ENCODE measurements around the gene NTNG1. TPM values are rescaled to one million over a fixed set of nuclear protein-coding genes. Genes with fewer than 3 reads are reported as not detected.

NTNG1 gene
- total and polyA plus RNA-seq, 11 donors, result 4.6 TPM; not detected in 10

DNA sequence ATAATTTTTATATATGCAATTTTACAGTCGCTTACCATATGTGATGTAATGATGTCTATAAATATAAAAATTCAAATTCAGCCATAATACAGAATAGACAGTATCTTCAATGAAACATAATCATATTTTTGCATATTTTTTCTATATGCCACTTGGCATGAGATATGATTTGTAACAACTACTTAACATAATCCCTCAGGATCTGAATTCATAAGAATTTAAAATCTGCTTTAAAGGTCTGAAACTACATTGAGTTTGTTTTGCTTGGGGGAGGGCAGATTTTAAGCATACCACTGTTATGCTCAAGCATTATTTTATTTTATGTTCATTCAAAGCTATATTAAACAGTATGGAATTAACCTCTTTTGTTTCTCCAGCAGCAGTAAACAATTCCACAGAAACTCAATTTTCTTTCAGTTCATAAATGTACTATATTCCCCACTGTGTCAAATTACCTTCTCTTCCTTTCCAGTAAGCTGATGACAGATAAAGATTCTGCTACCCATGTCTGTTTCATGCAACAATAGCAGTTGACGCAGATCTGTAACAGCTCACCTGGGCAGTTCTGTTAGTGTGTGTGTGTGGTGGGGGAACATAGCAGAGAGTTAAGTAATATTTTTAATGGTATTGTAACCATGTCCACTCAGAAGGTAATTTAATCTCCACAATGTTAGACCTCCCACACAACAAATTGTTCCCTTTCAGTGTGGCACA lies 224.8 kb downstream of the NTNG1 start:
- H3K4me3 ChIP-seq, result no peak overlapping the region
- WGBS, 4 donors, result 84 to 89% (median 85%) methylated on average over 2 of the region's 2 CpGs
- H3K27ac ChIP-seq, result no peak overlapping the region
- no peak for ATAC-seq
- no peaks in the 10 kb centered on the region for H3K9me3 ChIP-seq
- TF ChIP-seq POLR2A (IDR thresholded peaks at IDR 0.05), result no peak
- TF ChIP-seq, protein P1, sequence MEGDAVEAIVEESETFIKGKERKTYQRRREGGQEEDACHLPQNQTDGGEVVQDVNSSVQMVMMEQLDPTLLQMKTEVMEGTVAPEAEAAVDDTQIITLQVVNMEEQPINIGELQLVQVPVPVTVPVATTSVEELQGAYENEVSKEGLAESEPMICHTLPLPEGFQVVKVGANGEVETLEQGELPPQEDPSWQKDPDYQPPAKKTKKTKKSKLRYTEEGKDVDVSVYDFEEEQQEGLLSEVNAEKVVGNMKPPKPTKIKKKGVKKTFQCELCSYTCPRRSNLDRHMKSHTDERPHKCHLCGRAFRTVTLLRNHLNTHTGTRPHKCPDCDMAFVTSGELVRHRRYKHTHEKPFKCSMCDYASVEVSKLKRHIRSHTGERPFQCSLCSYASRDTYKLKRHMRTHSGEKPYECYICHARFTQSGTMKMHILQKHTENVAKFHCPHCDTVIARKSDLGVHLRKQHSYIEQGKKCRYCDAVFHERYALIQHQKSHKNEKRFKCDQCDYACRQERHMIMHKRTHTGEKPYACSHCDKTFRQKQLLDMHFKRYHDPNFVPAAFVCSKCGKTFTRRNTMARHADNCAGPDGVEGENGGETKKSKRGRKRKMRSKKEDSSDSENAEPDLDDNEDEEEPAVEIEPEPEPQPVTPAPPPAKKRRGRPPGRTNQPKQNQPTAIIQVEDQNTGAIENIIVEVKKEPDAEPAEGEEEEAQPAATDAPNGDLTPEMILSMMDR (IDR thresholded peaks at IDR 0.05), result no peak
- H3K36me3 ChIP-seq, result no peaks in the 10 kb centered on the region
- no peak for DNase-seq
- intact Hi-C loops (cut with DNase I), result no loop called here
- no peaks in the 10 kb centered on the region for H3K4me1 ChIP-seq
- no peaks in the 10 kb centered on the region for H3K27me3 ChIP-seq

DNA sequence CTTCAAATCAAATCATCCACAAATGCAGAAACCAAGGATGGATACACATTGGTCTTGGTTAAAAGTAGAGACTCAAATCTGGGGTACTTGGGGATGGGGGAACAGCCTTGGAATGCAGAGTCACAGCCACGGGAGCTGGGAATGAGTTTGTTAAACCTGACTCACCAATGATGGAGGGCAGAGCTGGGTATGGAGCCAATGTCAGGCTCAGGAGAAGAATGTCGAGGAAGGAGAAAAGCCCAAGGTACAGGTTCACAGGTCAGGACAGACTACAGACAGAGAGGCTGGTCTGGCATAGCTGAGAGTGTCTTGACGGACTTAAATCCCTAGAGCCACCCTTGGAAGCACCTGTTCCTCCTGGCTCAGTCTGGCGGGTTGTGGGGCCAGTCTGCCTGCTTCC lies 237.6 kb downstream of the NTNG1 start:
- Histone ChIP-seq H3K27ac (no peak overlapping the region), H3K27me3 (no peaks in the 10 kb centered on the region), H3K4me3 (no peak overlapping the region), H3K4me1 (no peaks in the 10 kb centered on the region), H3K36me3 (no peaks in the 10 kb centered on the region), H3K9me3 (no peaks in the 10 kb centered on the region)
- intact Hi-C loops (cut with DNase I), result no loop called here
- TF ChIP-seq POLR2A (IDR thresholded peaks at IDR 0.05), result no peak
- TF ChIP-seq, protein P1 (IDR thresholded peaks at IDR 0.05), result no peak
- ATAC-seq (no peak), DNase-seq (no peak)
- 57 to 72% (median 67%) methylated on average over 4 of the region's 4 CpGs for WGBS, 4 donors

DNA sequence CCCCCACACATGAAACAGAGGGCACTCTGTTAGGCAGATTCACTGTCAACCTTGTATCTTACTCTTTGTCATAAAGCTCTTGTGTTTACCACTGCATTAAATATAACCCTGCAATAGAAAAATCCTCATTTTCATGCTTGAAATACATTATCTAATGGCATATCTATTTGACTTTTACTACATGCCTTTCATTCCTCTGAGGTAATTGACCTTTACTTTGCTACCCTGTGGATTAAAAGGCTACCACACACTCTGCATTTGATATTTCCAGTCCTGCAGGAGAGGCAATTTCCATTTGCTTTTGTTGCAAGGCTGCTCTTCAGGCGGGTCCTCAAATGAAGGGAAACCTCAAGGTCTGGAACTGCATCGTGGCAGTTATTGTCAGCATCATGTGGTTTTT lies 238.0 kb downstream of the NTNG1 start:
- 72 to 80% (median 77%) methylated on average over 2 of the region's 2 CpGs for WGBS, 4 donors
- TF ChIP-seq POLR2A (IDR thresholded peaks at IDR 0.05), result no peak
- TF ChIP-seq, protein P1 (IDR thresholded peaks at IDR 0.05), result no peak
- Histone ChIP-seq H3K4me3 (no peak overlapping the region), H3K36me3 (no peaks in the 10 kb centered on the region), H3K27me3 (no peaks in the 10 kb centered on the region), H3K4me1 (no peaks in the 10 kb centered on the region), H3K9me3 (no peaks in the 10 kb centered on the region), H3K27ac (no peak overlapping the region)
- intact Hi-C loops (cut with DNase I), result no loop called here
- ATAC-seq, result no peak
- no peak for DNase-seq

DNA sequence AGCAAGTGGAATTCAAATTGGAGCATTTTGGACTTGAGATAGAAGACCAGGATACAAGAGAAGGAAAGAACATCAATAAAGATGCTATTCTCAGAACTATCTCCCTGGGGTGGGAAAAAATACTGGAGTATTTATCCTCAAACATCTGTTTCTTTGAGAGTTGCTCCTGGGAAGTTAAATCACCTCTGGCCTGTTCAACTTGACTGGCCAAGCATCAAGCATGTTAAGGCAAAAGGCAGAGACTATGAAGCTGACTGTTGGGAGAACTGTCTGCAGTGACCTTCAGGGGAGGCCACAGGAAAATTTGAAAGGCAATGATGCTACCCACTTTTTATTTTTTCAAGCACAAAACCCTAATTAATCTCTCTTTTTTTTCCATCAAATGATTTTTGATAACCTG lies 239.0 kb downstream of the NTNG1 start:
- TF ChIP-seq POLR2A (IDR thresholded peaks at IDR 0.05), result no peak
- TF ChIP-seq, protein P1 (IDR thresholded peaks at IDR 0.05), result no peak
- intact Hi-C loops (cut with DNase I), result no loop called here

More for the DNA sequence above, 239.0 kb downstream of the NTNG1 start:
- no peak overlapping the region for H3K27ac ChIP-seq
- H3K4me1 ChIP-seq, result no peaks in the 10 kb centered on the region
- H3K9me3 ChIP-seq, result no peaks in the 10 kb centered on the region
- DNase-seq (no peak), ATAC-seq (no peak)
- H3K4me3 ChIP-seq, result no peak overlapping the region
- no peaks in the 10 kb centered on the region for H3K36me3 ChIP-seq
- H3K27me3 ChIP-seq, result no peaks in the 10 kb centered on the region
